ENCODE data around the gene GLRX5.

GRCh38 chr14:95519699-95520098 is 15.2 kb upstream of the GLRX5 start:
- TF ChIP-seq, protein P1, sequence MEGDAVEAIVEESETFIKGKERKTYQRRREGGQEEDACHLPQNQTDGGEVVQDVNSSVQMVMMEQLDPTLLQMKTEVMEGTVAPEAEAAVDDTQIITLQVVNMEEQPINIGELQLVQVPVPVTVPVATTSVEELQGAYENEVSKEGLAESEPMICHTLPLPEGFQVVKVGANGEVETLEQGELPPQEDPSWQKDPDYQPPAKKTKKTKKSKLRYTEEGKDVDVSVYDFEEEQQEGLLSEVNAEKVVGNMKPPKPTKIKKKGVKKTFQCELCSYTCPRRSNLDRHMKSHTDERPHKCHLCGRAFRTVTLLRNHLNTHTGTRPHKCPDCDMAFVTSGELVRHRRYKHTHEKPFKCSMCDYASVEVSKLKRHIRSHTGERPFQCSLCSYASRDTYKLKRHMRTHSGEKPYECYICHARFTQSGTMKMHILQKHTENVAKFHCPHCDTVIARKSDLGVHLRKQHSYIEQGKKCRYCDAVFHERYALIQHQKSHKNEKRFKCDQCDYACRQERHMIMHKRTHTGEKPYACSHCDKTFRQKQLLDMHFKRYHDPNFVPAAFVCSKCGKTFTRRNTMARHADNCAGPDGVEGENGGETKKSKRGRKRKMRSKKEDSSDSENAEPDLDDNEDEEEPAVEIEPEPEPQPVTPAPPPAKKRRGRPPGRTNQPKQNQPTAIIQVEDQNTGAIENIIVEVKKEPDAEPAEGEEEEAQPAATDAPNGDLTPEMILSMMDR (IDR thresholded peaks at IDR 0.05) = no peak
- no peak for TF ChIP-seq POLR2A (IDR thresholded peaks at IDR 0.05)
